ENCODE data around the gene CFAP65. TPM values are rescaled to one million over a fixed set of nuclear protein-coding genes. Genes with fewer than 3 reads are reported as not detected.

CFAP65 gene
- total RNA-seq, 1 donor from 2014 or later, result not detected

DNA sequence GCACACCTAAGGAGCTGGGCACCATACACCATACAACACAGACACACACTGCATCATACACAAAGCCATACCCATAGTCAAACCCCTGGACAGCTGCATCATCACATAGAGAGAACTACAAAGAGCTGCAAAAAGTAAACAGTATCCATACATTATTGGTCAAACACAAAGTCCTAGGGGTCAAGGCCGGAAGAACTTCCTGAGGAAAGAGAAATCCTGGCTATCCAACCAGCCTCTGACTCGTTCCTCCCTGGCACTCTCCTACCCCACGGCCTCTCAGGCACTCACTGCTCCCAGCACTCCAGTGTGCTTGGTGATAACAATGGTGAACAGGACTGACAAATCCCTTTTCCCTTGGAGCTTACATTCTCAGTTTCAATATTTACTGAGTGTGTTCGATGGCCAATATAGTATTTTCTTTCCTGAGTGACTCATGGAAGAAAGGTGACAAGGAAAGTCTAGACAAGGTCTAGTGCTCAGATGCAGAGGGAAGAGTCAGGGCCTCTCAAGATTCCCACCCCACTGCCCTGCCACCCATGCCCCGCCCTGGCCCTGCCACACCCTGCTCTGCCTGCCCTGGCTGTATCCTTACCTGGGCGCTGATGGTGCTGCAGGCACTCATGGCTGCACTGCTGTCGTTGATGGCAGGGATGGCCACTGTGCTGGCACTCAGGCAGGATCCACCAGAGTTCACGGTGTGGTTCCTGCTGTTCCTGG is 3.4 kb downstream of the CFAP65 start:
- DNase-seq (no peak), ATAC-seq (ENCODE audit: poor library complexity) (no peak)
- intact Hi-C loops (cut with DNase I), result no loop called here

DNA sequence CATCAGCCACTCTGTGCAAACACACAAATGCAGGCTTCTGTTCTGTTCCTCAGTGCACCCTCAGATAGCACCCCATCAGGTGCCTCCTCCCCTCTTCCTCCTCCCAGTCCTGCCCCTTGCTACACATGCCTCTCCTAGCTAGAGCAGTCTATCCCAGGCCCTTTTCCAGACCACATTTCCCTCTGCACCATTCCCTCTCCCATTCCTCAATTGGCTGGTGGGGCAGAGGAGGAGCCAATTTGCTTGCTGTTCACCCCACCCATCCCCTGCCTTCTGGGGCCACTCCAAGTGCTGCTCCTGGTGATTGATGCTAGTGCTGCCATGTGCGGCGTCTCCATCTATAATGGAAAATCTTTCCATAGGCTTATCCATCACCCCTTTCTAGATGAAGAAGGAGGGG is 5.4 kb downstream of the CFAP65 start:
- intact Hi-C loops (cut with DNase I), result no loop called here
- DNase-seq, result no peak
- no peak for ATAC-seq (ENCODE audit: poor library complexity)

- ATAC-seq (ENCODE audit: poor library complexity), result no peak
- DNase-seq, result no peak
- intact Hi-C loops (cut with DNase I), result no loop called here
These were observed 6.5 kb downstream of the CFAP65 start for GRCh38 chr2:219034823-219035222.

DNA sequence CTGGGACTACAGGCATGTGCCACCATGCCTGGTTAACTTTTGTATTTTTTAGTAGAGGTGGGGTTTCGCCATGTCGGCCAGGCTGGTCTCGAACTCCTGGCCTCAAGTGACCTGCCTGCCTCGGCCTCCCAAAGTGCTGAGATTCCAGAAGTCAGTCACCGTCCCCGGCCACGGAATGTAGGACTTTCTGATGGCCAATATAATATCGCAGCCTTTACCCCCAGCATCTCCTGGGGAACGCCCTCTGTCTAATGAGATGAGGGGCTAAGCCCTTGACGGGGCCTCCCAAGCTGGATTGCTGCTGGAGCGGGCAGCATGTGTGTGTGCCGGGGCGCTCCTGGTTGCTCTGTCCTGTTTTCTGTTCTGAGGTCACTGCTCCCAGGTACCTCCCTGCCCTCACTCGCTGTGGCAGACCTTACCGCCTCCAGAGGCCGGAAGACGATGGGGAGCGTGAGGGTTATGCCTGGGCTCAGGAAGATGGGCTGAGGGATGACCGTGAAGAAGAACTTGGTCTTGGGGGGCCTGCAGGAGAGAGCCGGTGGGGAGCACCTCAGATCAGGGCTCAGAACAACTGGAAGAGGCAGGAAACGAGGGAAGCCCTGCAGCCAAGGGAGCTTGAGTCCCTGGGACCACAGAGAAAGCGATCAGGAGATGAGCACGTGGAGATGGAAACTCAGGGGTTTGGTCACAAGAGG is 9.1 kb downstream of the CFAP65 start:
- peak; percentile 10 for DNase-seq
- no peak for ATAC-seq (ENCODE audit: poor library complexity)

DNA sequence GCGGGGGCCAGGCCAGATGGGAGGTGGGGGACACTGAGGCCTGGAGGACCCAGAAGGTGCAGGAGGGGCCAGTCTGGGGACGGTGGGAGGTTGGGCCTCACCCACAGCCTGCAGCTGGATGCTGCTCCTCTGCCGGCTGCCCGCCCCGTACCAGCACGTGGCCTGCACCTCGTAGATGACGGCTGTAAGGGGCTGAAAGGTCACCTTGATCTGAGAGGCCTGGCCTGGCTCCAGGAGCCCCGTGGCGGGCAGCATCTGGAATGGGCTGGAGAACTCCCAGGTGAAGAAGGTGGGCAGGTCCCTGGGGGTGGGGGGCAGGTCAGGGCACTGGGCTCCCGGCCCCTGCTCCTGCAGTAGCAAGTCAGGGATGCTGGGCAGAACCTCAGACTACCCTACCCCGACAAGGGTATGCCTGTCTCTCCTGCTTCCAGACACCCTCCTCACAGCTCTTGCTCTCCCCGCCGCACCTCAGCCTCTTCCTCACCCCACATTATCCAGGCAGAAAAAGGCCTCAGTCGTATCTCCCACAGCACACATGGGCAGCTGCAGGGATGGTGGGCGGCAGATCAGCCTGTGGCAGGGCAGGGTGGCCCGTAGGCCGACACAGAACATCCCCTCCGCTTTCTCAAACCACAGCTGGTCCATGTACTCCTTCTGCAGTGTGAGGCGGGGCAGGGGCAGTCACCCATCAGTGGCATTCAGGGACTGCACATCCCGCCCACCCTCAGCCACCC is 10.1 kb downstream of the CFAP65 start:
- intact Hi-C loops (cut with DNase I), result no loop called here
- ATAC-seq (ENCODE audit: poor library complexity) (no peak), DNase-seq (peak; percentile 26)

More for the DNA sequence above, 9.1 kb downstream of the CFAP65 start:
- intact Hi-C loops (cut with DNase I), result no loop called here

GRCh38 chr2:219030177-219030940 is 11.0 kb downstream of the CFAP65 start:
- intact Hi-C loops (cut with DNase I), result no loop called here
- ATAC-seq (ENCODE audit: poor library complexity), result no peak

GRCh38 chr2:219029829-219030165 is 11.5 kb downstream of the CFAP65 start:
- intact Hi-C loops (cut with DNase I), result no loop called here
- ATAC-seq (ENCODE audit: poor library complexity) (peak; percentile 93), DNase-seq (peak; percentile 88)

More at GRCh38 chr2:219030177-219030940, 11.0 kb downstream of the CFAP65 start:
- DNase-seq, result no peak

- no peak for DNase-seq
- no peak for ATAC-seq (ENCODE audit: poor library complexity)
- intact Hi-C loops (cut with DNase I), result no loop called here
These were observed 12.1 kb downstream of the CFAP65 start for GRCh38 chr2:219028996-219029828.

DNA sequence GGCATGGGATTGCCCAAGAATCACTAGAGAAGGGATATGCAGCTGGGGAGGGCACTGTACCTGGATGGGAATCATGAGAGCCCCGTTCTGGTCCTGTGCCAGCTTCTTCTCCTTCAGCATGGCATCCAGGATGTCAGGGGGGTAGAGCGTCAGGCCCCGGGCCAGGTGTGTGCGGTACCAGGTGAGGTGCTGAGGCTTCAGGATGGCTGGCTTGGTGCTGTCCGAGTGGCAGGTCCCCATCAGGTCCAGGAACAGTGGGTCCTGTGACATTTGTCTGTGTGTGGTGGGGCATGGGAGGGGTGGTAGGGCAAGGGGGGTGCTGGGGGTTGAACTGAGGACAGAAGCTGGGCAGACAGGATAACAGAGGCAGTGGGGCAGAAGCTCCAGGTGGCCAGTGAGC is 13.2 kb downstream of the CFAP65 start:
- intact Hi-C loops (cut with DNase I), result no loop called here
- ATAC-seq (ENCODE audit: poor library complexity), result no peak
- no peak for DNase-seq

DNA sequence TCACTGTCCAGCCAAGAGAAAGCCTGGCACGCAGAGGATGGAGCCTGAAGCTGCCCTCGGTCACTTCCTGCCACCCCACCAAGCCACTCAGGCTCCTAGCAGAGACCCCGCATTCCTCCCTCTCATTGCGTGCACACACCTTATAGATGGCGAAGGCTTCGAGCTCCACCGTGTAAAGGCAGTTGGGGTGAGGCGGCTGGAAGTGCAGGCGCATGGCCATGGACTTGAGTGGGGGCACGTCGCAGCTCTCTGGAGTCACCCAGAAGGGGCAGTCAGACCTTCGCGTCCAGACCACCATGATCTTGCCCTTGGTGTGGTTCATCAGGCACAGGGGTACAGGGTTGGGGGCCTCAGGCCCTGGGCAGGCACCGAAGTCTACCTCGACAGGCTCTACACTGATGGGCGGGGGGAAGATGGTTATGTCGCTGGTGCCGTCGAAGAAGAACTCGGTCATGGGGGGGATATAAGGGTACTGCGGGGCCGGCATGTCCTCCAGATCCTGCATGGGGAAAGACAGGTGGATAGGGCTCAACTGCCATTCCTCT is 13.7 kb downstream of the CFAP65 start:
- ATAC-seq (ENCODE audit: poor library complexity), result no peak
- intact Hi-C loops (cut with DNase I), result no loop called here
- DNase-seq, result no peak

- no peak for ATAC-seq (ENCODE audit: poor library complexity)
- intact Hi-C loops (cut with DNase I), result no loop called here
- DNase-seq, result no peak
These were observed 14.4 kb downstream of the CFAP65 start for GRCh38 chr2:219026946-219027345.

DNA sequence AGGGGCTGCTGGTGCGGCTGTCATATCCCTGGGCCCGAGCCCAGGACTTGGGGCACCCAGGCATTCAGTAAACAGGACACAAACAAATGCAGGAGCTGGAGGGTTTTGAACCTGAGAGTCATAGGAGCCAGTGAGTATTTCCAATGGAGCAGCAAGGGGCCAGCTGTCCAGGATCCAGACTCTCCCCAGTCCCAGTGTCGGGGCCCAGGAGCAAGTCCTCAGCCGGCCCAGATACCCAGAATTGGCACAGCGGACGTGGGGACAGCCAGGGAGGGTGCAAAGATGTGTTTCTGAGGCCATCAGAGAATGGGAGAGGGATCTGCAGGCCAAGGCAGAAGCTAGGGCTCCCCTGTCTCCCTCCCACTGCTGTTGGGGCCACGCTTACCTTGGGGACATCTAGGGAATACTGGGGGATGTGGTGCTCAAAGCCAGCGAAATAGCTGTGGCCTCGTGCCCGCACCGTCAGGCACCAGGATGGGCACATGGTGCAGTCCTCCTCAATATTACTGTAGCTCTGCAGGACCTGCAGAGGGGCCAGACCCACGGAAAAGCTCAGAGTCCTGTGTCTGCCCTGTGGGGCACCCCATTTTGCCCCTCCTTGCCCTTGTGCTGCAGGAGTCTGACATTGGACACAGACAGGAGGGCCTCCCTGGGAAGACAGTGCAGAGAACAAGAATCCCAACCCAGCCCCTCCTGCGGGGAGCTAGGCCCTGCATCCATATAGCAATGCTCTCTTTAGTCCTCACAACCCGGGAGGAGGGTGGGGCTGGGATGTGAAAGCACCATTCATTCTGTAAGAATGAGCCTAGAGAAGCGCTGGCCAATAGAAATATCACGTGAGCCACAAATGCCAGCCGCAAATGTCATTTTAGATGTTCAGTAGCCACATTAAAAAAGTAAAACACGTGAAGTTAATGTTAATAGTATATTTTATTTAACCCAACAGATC is 15.4 kb downstream of the CFAP65 start:
- no peak for ATAC-seq (ENCODE audit: poor library complexity)
- intact Hi-C loops (cut with DNase I), result no loop called here
- no peak for DNase-seq

- DNase-seq, result no peak
- ATAC-seq (ENCODE audit: poor library complexity), result no peak
- intact Hi-C loops (cut with DNase I), result no loop called here
These were observed 17.3 kb downstream of the CFAP65 start for GRCh38 chr2:219024059-219024458.

DNA sequence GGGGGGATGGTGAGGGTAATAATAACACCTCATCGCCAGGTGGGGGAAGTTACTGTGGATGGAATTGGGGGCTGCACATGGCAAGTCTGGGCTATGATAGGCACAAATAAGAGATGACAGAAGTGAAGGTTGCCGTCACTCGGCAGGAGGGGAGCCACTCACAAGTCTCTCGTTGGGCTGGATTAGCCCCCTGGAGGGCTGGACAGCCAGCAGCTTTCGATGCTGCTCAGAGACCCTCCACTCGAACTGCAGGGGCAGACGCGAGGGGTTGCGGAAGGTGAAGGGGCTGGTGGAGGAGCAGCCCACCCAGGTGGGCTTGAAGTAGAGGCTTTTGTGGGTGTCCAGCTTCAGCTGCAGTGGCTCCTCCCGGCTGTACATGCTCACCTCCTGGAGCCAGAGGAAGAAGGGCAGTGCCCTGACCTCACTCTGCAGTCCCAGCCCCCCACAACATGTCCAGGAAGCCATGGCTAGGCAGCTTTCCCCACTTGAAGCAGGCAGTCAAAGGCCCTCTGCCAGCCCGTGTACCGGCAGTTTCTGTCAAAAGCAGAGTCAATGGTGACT is 18.2 kb downstream of the CFAP65 start:
- intact Hi-C loops (cut with DNase I), result no loop called here
- no peak for DNase-seq
- ATAC-seq (ENCODE audit: poor library complexity), result no peak

DNA sequence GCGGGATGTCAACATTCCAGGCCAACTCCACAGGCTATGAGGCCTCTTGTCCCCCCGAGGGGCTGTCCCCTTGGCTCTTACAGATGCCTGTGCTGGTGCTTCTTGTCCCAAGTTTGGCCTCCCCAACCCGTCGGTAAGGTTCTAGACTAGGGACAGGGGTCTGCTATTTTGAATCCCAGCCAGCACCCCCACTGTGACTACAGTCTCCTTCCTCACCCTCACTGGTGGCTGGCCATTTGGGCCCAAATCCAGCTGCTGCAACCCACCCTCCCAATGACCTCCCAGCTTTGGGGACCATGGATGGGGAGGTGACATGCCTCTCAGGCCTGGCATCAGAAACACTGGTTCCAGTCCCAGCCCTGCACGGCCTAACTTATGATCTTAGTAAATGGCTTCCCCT is 18.7 kb downstream of the CFAP65 start:
- ATAC-seq (ENCODE audit: poor library complexity), result no peak
- intact Hi-C loops (cut with DNase I), result no loop called here
- DNase-seq, result no peak

- peak; percentile 22 for DNase-seq
- ATAC-seq (ENCODE audit: poor library complexity), result no peak
- intact Hi-C loops (cut with DNase I), result no loop called here
These were observed 19.3 kb downstream of the CFAP65 start for GRCh38 chr2:219022041-219022440.

DNA sequence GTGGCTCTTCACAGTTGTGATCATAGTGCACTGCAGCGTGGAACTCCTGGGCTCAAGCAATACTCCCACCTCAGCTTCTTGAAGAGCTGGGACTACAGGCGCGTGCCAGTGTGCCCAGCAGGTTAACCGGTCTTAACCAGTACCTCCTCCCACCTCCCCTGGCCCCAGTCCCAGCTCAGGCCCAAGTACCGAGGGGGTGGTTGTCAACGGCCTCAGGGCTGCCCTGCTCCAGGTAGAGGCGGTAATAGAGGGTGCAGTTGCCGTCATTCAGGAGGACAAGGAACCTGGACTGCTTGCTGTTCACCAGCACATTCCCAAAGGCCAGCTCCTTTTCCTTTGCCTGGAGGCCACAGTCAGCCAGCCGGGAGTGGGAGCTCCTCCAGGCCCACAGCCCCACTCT is 19.7 kb downstream of the CFAP65 start:
- DNase-seq (peak; percentile 2), ATAC-seq (ENCODE audit: poor library complexity) (no peak)
- intact Hi-C loops (cut with DNase I), result no loop called here

Data from Right ventricle myocardium superior (tissue), 1 donor.